GM12892 (cell line): ENCODE measurements around the gene SPDYE18.
"Not testable (repeated sequence)": the region's sequence is repeated elsewhere in the genome, so short reads cannot be mapped to it uniquely, and the experiment has no call there.

ENCODE experiments used
- POLR2A ChIP-seq: IDR thresholded peaks from 2 replicates; pipeline ENCODE4 v1.6.1; 2011; ENCODE audit warnings: low read depth, low read length, control low read depth
- POLR2AphosphoS5 ChIP-seq: IDR thresholded peaks from 2 replicates; pipeline ENCODE4 v1.6.1; 2011; ENCODE audit warnings: low read depth, low read length, control low read depth

- TF ChIP-seq POLR2A, POLR2AphosphoS5: not testable (repeated sequence)
These were observed 60.3 kb downstream of the SPDYE18 start for GRCh38 chr7:77002104-77002503.
